GM18858 (cell line): ENCODE data around the gene CRKL.

ENCODE experiments used
- ATAC-seq: cut with Tn5 transposase; IDR thresholded peaks from one replicate; pipeline ENCODE4 v1.9.1; 2021; ENCODE audit not compliant: unreplicated experiment

The CRKL gene

GRCh38 chr22:20994902-20995241 is 77.7 kb downstream of the CRKL start:
- no peak for ATAC-seq

GRCh38 chr22:20995329-20996030 is 78.3 kb downstream of the CRKL start:
- no peak for ATAC-seq

GRCh38 chr22:20996031-20996410 is 78.8 kb downstream of the CRKL start:
- ATAC-seq, result no peak

- ATAC-seq, result no peak
Measured at GRCh38 chr22:20996598-20997535, 79.7 kb downstream of the CRKL start.

GRCh38 chr22:20997536-20998257 is 80.5 kb downstream of the CRKL start:
- no peak for ATAC-seq

GRCh38 chr22:20998411-20999336 is 81.5 kb downstream of the CRKL start:
- no peak for ATAC-seq

- no peak for ATAC-seq
Measured at GRCh38 chr22:20999350-21000206, 82.4 kb downstream of the CRKL start.

GRCh38 chr22:21000207-21000986 is 83.2 kb downstream of the CRKL start:
- ATAC-seq, result no peak

- no peak for ATAC-seq
Measured at GRCh38 chr22:21000987-21001600, 83.9 kb downstream of the CRKL start.

- ATAC-seq, result peak; percentile 69
Measured at GRCh38 chr22:21001601-21002325, 84.6 kb downstream of the CRKL start, which contains the start of gene THAP7. TSS of gene THAP7 (minus strand) at chr22:21002118. CDS start at chr22:21001911, 207 bp downstream.
